Right cardiac atrium (tissue), 5 donors: ENCODE data around the gene IFITM5. TPM values are rescaled to one million over a fixed set of nuclear protein-coding genes. Genes with fewer than 3 reads are reported as not detected.

Source experiments
- ATAC-seq, 2 donors: fragments of 200-7000 bp; cut with Tn5 transposase; one replicate each; pipeline versions ENCODE4 v1.8.0 to v1.9.1; 2020; ENCODE audit warnings: moderate library complexity in 2 of 2, mild to moderate bottlenecking in 1 of 2
- DNase-seq, 3 donors: peaks; one replicate each; pipeline ENCODE4 v3.0.0-alpha.2; 2020
- H3K27ac ChIP-seq: one replicate; pipeline ENCODE4 v1.5.1; 2013; ENCODE audit warnings: mild to moderate bottlenecking, low read length, control low read depth, moderate library complexity
- H3K27me3 ChIP-seq: one replicate; pipeline ENCODE4 v1.6.1; 2013; ENCODE audit not compliant: control insufficient read depth, insufficient read depth
- H3K4me1 ChIP-seq: one replicate; pipeline ENCODE4 v1.6.1; 2013; ENCODE audit warnings: low read length; ENCODE audit not compliant: control insufficient read depth, insufficient read depth
- H3K4me3 ChIP-seq: one replicate; pipeline ENCODE4 v1.5.1; 2013; ENCODE audit warnings: low read length, control low read depth
- H3K9me3 ChIP-seq: one replicate; pipeline ENCODE4 v1.6.1; 2013; ENCODE audit warnings: low read length; ENCODE audit not compliant: control insufficient read depth
- WGBS: extraction: QIAGEN DNeasy Blood & Tissue Kit; methylation state at CpG from one replicate; pipeline ENCODE4 v1.1.7; 2013; 5-methylcytosine and 5-hydroxymethylcytosine counted together
- intact Hi-C, 4 donors: fragments of 100-400 bp; cut with DNase I; formaldehyde crosslinking; loops; one replicate each; pipeline versions ENCODE4 v1.11.0 to v1.14.0; 2022 to 2023
- polyA plus RNA-seq: library from polyadenylated mRNA; stranded (reverse); fragments of 200-250 nt; gene quantifications from one replicate; pipeline ENCODE4 v1.2.3, GENCODE V29; 2013
- total RNA-seq, 4 donors: library from RNA; stranded (reverse); fragmentation: NEBNext Ultra II Directional; extraction: Animal tissue kit (Norgen Biotek cat#: 25700); gene quantifications; one replicate each; pipeline ENCODE4 v1.2.1, GENCODE V29; 2021
- donor health status: healthy with polysubstance abuse.
- donor health status: DM: no; HTN: yes; CAD: no.
- donor health status: DM: no; HTN: no; CAD: no.
- donor health status: DM: no; HTN: yes; CAD: no; lungs with severe emphysema.
- donor health status: DM: yes; HTN: yes; CAD: no.

IFITM5 gene
- total and polyA plus RNA-seq, 5 donors: not detected

DNA sequence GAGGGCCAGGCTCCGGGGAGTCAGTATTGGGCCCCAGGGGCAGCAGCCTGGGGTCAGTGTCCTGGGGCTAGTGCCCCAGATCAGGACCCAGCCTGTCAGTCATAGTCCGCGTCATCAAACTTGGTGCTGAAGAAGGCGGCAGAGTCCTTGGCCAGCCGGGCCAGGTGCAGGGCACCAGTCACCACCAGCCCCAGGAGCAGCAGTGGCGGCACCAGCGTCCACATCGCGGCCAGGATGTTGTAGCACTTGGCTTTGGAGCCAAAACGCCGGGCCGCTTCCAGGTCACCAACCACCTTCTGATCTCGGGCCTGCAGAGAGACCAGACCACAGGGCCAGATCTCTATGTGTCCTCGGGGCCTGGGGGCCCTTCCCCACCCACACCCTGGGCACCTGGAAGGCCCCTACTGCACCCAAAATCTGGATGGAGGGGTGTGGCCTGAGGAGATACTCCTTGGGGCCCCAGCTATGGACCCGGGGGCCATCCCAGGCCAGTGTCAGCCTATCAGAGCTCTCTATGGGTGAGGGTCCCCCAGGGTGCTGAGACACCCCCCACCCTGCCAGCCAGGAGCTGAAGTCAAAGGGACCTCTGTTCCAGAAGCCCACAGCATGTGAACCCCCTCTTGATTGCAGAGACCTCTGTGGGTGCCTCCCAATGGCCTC, 790 bp downstream of the IFITM5 start:
- DNase-seq: peak; percentile 17 to 59 (median 51)
- H3K4me1 ChIP-seq: no peaks in the 10 kb centered on the region
- H3K27ac ChIP-seq: no peak overlapping the region
- H3K4me3 ChIP-seq: no peak overlapping the region
- 66% methylated on average over 15 of the region's 15 CpGs for WGBS
- peak in 1 of 2 donors; percentile 7 for ATAC-seq
- no peaks in the 10 kb centered on the region for H3K9me3 ChIP-seq
- no peaks in the 10 kb centered on the region for H3K27me3 ChIP-seq
- intact Hi-C loops: no loop called here

DNA sequence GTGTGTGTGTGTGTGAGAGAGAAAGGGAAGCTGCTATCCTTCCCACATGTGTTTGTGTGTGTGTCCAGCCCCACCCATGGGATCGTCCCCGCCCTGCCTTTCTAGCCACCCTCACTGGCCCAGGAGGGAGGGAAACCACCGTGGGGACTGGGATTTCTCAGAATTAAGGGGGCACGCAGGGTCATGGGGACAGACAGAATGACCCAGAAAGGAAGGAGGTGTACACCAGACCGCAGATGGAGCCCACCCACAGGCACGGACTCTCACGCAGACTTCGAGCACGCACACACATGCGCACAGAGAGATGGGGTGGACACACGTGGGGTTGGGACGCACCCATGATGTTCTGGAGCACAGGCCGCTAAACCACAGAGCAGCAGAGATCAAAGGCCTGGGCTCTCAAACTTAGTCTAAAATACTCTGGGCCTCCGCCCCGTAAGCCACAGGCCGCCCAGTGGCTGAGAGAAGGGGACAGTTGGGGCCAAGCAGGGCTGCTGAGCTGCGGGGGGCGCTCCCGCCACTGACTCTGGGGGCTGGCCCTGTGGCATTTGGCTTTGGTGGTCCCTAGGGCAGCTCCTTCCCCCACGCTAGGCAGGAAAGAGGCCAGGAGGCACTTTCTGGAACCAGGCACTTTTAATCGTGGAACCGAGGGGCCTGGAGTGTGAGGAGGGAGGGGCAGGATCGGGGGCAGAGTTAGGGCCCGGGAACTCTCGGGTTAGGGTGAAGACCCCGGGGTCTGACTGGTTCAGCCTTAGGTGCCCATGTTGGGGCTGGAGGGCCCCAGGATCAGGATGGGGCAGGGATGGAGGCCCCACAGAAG, 1.5 kb downstream of the IFITM5 start:
- peak; percentile 17 to 27 for ATAC-seq
- Histone ChIP-seq H3K4me3 (no peak overlapping the region), H3K27ac (no peak overlapping the region), H3K4me1 (no peaks in the 10 kb centered on the region), H3K9me3 (no peaks in the 10 kb centered on the region), H3K27me3 (no peaks in the 10 kb centered on the region)
- 54% methylated on average over 26 of the region's 26 CpGs for WGBS
- peak; percentile 23 to 78 (median 69) for DNase-seq
- intact Hi-C loops: no loop called here

DNA sequence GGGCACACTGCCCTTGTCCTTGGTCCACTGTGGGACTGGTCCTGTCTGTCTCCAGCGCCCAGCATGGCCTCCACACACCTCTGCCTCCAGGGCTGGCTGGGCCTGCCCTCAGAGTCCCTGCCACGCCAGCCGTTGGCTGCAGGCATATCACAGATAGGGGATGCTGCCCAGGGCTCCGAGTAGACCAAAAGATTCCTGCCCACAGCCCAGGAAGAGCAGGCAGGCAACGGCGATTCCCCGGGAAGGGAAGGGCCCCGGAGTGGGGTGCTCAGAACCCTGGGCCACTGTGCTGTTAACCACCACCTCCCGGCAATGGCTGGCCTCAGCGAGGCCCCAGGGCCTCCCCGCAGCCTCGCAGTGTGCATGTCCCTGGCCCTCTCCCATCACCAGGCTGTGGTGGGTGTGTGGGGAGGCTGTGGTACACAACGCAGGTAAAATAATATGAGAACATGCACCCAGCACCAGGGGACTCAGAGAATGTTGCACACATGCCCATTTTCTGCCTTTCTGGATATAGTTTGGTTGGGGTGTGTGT, 2.2 kb downstream of the IFITM5 start:
- no peaks in the 10 kb centered on the region for H3K27me3 ChIP-seq
- no peaks in the 10 kb centered on the region for H3K9me3 ChIP-seq
- intact Hi-C loops: no loop called here
- no peaks in the 10 kb centered on the region for H3K4me1 ChIP-seq
- 63% methylated on average over 13 of the region's 13 CpGs for WGBS
- DNase-seq: peak in 2 of 3 donors; percentile 55
- peak; percentile 1 to 2 for ATAC-seq
- no peak overlapping the region for H3K27ac ChIP-seq
- no peak overlapping the region for H3K4me3 ChIP-seq

DNA sequence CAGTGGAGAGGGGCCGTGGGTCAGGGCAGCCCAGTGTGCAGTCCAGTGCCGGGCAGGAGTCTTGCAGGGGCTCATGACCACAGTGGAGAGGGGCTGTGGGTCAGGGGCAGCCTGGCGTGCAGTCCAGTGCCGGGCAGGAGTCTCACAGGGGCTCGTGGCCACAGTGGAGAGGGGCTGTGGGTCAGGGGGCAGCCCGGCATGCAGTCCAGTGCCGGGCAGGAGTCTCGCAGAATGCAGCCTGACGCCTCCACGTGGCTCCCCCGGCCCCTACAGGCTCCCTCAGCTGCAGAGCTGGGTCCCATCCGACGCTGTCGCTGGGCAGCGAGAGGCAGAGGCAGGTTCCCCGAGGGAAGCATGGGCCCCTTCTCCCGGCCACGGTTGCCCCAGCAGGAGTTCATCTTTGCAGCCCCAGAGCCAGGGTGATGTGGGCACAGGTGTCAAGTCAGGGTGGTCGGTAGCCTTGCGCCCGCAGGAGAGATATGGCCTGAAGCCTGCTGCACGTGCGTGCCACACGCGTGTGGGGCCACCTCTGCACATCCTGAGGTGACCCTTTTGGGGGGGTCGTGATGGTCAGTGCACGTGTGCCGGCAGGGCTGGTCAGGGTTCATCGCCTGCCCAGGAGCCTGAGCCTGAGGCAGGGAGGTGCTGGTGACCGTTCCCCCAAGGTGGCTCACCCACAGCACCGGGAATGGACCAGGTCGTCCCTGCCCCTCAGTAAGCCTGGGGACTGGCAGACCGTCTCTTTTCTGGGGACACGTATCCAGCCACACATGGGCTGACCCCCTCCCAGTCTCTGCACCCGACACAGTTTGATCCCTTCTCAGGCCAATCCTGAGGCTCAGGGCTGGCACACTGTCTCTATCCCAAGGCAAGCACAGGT, 2.9 kb downstream of the IFITM5 start:
- 73% methylated on average over 35 of the region's 35 CpGs for WGBS
- Histone ChIP-seq H3K4me3 (no peak overlapping the region), H3K4me1 (no peaks in the 10 kb centered on the region), H3K9me3 (no peaks in the 10 kb centered on the region), H3K27ac (no peak overlapping the region), H3K27me3 (no peaks in the 10 kb centered on the region)
- DNase-seq: peak in 2 of 3 donors; percentile 46 to 52
- intact Hi-C loops: no loop called here
- ATAC-seq: no peak

DNA sequence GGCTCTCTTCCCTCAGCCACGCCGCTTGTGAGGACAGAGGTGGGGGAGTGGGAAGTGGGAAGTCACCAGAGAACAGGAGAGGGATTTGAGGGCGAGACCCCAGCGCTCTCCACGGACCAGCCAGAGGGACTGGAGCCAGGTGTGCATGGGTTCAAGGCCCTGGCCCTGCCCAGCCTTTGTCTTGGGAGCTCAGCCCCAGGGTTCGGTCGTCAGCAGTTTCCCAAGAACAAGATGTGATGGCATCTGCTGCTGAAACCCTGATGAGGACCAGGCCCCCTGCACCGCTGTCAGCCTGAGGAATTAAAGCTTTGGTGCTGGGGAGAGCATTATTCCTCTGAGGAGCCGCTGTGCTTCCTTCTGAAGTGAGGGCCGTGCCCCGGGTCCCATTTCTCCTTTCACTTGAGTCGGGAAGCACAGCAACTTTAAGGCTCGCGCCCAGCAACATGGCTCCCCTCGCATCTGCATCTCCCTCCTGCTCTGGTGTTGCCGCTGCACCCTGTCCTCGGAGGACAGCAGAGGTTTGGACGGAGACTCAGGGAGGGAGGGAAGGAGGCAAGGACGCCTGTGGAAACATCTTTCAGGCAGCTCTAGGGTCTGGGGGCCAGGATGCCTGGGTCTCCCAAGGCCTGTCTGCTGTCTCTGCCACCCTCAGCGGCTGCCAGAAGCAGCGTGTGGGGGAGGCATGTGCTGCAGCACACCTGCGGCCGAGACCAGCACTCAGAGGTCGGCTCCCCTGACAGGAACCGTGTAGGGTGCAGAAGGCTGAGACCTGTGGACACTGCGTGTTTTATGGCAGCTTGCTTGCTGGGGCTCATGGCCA, 3.8 kb downstream of the IFITM5 start:
- WGBS: 74% methylated on average over 26 of the region's 26 CpGs

DNA sequence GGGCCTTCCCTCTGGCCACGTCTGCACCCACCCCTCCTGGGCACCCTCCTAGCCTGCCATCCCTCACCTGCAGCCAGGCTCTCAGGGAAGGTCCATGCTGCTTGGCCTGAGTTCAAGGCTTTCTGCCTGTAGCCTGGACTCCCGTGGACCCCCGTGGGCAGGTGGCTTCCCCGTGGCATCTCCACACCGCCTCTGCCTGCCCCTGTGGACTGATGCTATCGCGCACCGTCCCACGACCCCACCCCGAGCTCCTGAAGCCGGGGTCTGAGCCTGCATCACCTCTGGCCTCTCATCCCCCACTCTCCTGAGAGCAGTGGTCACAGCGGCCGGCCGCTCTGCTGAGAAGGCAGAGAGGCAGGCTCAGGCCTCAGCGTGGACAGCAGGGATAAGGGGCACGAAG, 4.5 kb downstream of the IFITM5 start:
- no peaks in the 10 kb centered on the region for H3K4me1 ChIP-seq
- WGBS: 87% methylated on average over 16 of the region's 16 CpGs
- H3K27me3 ChIP-seq: no peaks in the 10 kb centered on the region
- DNase-seq (peak in 2 of 3 donors; percentile 42 to 43), ATAC-seq (no peak)
- H3K27ac ChIP-seq: no peak overlapping the region
- H3K4me3 ChIP-seq: no peak overlapping the region
- H3K9me3 ChIP-seq: no peaks in the 10 kb centered on the region
- intact Hi-C loops: no loop called here

More for the DNA sequence above, 3.8 kb downstream of the IFITM5 start:
- Histone ChIP-seq H3K27ac (no peak overlapping the region), H3K4me3 (no peak overlapping the region), H3K27me3 (no peaks in the 10 kb centered on the region), H3K9me3 (no peaks in the 10 kb centered on the region), H3K4me1 (no peaks in the 10 kb centered on the region)
- peak in 2 of 3 donors; percentile 40 to 47 for DNase-seq
- intact Hi-C loops: no loop called here
- no peak for ATAC-seq

DNA sequence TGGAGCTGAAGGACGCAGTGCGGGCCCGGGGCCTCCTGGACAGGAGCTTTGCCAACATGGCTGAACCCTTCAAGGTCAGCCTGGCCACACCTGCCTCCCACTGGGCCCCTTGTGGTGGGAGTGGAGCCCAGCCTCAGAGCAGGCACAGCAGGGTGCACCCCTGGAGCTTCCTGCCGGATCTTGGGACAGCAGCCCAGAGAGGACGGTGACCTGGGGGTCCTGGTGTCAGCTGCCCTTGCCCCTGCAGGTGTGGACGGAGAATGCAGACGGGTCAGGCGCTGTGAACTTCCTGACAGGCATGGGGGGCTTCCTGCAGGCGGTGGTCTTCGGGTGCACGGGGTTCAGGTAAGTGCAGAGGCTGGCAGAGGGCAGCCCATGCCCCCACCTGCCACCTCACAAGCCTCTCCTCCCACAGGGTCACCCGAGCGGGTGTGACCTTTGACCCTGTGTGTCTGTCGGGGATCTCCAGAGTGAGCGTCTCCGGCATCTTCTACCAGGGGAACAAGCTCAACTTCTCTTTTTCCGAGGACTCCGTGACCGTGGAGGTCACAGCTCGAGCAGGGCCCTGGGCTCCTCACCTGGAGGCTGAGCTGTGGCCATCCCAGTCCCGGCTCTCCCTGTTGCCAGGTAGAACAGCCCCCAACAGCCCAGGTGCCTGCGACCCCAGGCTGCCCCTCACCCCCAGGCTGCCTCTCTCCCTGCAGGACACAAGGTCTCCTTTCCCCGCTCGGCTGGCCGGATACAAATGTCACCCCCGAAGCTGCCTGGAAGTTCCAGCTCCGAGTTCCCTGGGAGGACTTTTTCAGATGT, 5.3 kb downstream of the IFITM5 start:
- Histone ChIP-seq H3K4me1 (no peaks in the 10 kb centered on the region), H3K4me3 (no peak overlapping the region), H3K9me3 (no peaks in the 10 kb centered on the region), H3K27ac (no peak overlapping the region), H3K27me3 (no peaks in the 10 kb centered on the region)
- ATAC-seq (no peak), DNase-seq (peak in 2 of 3 donors; percentile 49 to 50)
- 89% methylated on average over 27 of the region's 27 CpGs for WGBS
- intact Hi-C loops: no loop called here

DNA sequence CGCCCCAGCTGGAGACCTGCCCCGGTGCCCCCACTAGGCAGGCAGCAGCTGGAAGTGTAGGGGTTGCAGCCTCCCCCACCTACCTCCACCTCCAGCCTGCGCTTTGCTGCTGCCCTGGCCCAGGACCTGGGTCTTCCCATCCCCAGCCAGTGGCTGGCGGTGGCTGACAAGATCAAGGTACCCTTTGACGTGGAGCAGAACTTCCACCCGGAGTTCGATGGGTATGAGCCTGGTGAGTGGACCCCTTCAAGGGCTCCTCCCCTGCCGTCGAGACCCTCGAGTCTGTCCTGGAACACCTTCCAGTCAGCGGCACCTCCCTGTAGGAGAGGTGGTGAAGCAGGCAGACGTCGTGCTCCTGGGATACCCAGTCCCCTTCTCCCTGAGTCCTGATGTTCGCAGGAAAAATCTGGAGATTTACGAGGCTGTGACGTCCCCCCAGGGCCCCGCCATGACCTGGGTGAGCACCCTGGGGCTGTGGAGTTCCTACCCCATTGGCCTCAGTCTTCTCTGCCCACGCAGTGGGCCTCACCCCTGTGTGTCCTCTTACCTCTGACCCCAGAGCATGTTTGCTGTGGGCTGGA, 6.0 kb downstream of the IFITM5 start:
- H3K27me3 ChIP-seq: no peaks in the 10 kb centered on the region
- H3K4me1 ChIP-seq: no peaks in the 10 kb centered on the region
- H3K9me3 ChIP-seq: no peaks in the 10 kb centered on the region
- ATAC-seq (no peak), DNase-seq (peak in 2 of 3 donors; percentile 41 to 47)
- WGBS: 80% methylated on average over 18 of the region's 18 CpGs
- no peak overlapping the region for H3K27ac ChIP-seq
- intact Hi-C loops: no loop called here
- H3K4me3 ChIP-seq: no peak overlapping the region

DNA sequence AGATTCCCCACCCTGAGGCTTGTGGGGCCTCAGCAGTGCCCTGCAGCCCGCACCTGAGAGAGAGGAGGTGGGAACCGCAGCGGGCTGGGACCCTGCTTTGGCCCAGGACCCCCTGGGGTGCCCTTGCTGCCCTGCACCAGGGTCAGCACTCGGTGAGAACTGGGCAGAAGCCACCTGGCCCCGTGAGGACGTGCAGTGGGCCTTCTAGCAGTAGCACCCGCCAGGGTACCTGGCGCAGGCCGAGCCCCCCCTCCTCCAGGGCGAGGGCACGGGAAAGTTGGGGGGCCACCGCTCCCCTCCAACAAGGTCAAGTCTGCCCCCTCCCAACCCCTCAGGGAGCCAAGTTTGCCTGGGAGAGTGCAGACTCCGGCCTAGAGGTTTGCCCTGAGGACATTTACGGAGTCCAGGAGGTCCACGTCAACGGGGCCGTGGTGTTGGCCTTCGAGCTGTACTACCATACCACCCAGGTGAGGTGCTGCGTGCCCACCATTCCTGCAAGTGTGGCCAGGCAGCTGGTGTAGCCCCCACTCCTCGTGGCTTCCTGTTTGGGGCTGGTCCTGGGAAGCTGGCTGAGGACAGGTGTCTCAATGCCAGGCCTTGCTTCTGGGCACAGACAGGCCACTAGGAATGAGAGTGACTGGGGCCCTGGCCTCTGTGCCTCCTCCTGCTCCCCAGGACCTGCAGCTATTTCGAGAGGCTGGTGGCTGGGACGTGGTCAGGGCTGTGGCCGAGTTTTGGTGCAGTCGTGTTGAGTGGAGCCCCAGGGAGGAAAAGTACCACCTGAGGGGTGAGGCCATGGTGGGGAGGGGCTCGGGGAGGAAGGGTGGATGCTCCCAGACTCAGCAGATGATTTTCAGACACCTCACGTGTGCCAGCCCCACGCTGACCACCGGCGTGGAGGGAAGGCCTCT, 6.9 kb downstream of the IFITM5 start:
- DNase-seq (peak; percentile 13 to 57 (median 53)), ATAC-seq (no peak)
- 92% methylated on average over 29 of the region's 29 CpGs for WGBS
- H3K4me3 ChIP-seq: no peak overlapping the region
- H3K27ac ChIP-seq: no peak overlapping the region
- H3K9me3 ChIP-seq: no peaks in the 10 kb centered on the region
- intact Hi-C loops: no loop called here
- H3K27me3 ChIP-seq: no peaks in the 10 kb centered on the region
- no peaks in the 10 kb centered on the region for H3K4me1 ChIP-seq
